Fibroblast of skin of abdomen (primary cell): ENCODE measurements around the gene VPS29.
"Not testable (repeated sequence)": the region's sequence is repeated elsewhere in the genome, so short reads cannot be mapped to it uniquely, and the experiment has no call there.

Experiments used
- DNase-seq: peaks from one replicate; pipeline ENCODE4 v3.0.0-alpha.2; 2013

VPS29 gene

GRCh38 chr12:110520876-110521712 is 19.2 kb upstream of the VPS29 start:
- DNase-seq = not testable (repeated sequence)

GRCh38 chr12:110518014-110518413 is 16.1 kb upstream of the VPS29 start:
- DNase-seq = not testable (repeated sequence)

- DNase-seq = no peak
Measured at GRCh38 chr12:110516995-110517394, 15.1 kb upstream of the VPS29 start.

GRCh38 chr12:110514363-110514762 is 12.5 kb upstream of the VPS29 start:
- DNase-seq = no peak

- no peak for DNase-seq
Measured at GRCh38 chr12:110513842-110514241, 11.9 kb upstream of the VPS29 start.

- DNase-seq = no peak
Measured at GRCh38 chr12:110508071-110508586, 6.2 kb upstream of the VPS29 start.

- no peak for DNase-seq
Measured at GRCh38 chr12:110505332-110505731, 3.4 kb upstream of the VPS29 start.

GRCh38 chr12:110503432-110503831 is 1.5 kb upstream of the VPS29 start:
- no peak for DNase-seq

GRCh38 chr12:110501399-110501751 is 536 bp downstream of the VPS29 start:
- DNase-seq = peak; percentile 27

- peak; percentile 39 for DNase-seq
Measured at GRCh38 chr12:110498984-110499706, 2.8 kb downstream of the VPS29 start.

- no peak for DNase-seq
Measured at GRCh38 chr12:110475426-110475825, 26.5 kb downstream of the VPS29 start.

GRCh38 chr12:110468214-110469048 is 33.5 kb downstream of the VPS29 start, which contains the start of the genes FAM216A and GPN3:
Gene FAM216A (plus strand): TSS chr12:110468845. CDS start chr12:110468876, 31 bp downstream.
Gene GPN3 (minus strand): TSS chr12:110468257. CDS start chr12:110468203, 54 bp downstream.
- peak; percentile 99 for DNase-seq

GRCh38 chr12:110467847-110468213 is 34.1 kb downstream of the VPS29 start:
- DNase-seq = no peak

GRCh38 chr12:110466791-110467190 is 35.1 kb downstream of the VPS29 start:
- no peak for DNase-seq

- not testable (repeated sequence) for DNase-seq
Measured at GRCh38 chr12:110465765-110466164, 36.1 kb downstream of the VPS29 start.

GRCh38 chr12:110465024-110465423 is 36.9 kb downstream of the VPS29 start:
- DNase-seq = no peak

- not testable (repeated sequence) for DNase-seq
Measured at GRCh38 chr12:110461189-110461588, 40.7 kb downstream of the VPS29 start.

GRCh38 chr12:110458756-110459155 is 43.2 kb downstream of the VPS29 start:
- DNase-seq = no peak

- DNase-seq = no peak
Measured at GRCh38 chr12:110453569-110454296, 48.2 kb downstream of the VPS29 start.

- no peak for DNase-seq
Measured at GRCh38 chr12:110451263-110451662, 50.6 kb downstream of the VPS29 start.

GRCh38 chr12:110449799-110450497 is 52.0 kb downstream of the VPS29 start, which contains the start of gene ARPC3:
Gene ARPC3 (minus strand): TSS chr12:110450337. CDS start chr12:110450260, 77 bp downstream.
- peak; percentile 95 for DNase-seq
